ENCODE results near the gene RNF215.

DNA sequence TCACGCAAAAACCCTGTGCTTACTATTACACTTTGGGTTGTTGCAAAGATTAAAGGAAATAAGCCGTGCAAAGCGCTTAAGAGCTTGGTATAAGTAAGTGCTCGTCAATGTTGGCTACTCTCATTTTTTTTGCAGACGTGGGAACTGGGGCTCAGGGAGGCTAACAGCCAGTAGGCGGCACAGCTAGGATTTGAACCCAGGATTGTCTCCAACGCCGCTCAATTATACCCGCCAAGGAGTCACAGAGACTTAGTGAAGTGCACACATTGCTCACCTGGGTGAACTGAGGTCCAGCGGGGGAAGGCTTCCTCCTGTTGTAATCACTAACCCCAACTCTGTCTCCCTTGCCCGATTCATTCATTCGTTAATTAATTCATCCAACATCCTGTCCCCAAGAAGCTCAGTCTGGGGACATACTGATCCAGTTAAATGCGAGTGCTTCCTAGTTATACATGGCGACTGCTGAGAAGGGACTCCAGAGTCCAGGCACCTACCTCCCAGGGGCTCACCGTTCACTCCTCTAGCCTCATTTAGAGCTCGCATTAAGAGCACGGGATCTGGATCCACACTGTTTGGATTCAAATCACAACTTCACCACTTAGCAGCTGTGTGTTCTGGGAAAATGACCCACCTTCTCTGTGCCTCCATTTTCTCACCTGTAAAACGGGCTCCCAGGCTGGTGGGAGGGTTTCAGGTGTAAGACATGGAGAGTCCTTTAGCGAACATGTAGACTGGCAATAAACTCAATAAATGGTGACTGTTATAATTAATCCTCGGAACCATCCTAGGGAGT is 37.5 kb upstream of the RNF215 start:
- TF ChIP-seq EP300 (IDR thresholded peaks at IDR 0.05) (no peak), POLR2A (IDR thresholded peaks at IDR 0.05; ENCODE audit: low read depth) (no peak)
- TF ChIP-seq, protein P1, sequence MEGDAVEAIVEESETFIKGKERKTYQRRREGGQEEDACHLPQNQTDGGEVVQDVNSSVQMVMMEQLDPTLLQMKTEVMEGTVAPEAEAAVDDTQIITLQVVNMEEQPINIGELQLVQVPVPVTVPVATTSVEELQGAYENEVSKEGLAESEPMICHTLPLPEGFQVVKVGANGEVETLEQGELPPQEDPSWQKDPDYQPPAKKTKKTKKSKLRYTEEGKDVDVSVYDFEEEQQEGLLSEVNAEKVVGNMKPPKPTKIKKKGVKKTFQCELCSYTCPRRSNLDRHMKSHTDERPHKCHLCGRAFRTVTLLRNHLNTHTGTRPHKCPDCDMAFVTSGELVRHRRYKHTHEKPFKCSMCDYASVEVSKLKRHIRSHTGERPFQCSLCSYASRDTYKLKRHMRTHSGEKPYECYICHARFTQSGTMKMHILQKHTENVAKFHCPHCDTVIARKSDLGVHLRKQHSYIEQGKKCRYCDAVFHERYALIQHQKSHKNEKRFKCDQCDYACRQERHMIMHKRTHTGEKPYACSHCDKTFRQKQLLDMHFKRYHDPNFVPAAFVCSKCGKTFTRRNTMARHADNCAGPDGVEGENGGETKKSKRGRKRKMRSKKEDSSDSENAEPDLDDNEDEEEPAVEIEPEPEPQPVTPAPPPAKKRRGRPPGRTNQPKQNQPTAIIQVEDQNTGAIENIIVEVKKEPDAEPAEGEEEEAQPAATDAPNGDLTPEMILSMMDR (IDR thresholded peaks at IDR 0.05) = peak in 1 of 3 experiments; percentile 9

All from esophagus muscularis mucosa (tissue), 4 donors.